ENCODE measurements around the gene ANKH.

DNA sequence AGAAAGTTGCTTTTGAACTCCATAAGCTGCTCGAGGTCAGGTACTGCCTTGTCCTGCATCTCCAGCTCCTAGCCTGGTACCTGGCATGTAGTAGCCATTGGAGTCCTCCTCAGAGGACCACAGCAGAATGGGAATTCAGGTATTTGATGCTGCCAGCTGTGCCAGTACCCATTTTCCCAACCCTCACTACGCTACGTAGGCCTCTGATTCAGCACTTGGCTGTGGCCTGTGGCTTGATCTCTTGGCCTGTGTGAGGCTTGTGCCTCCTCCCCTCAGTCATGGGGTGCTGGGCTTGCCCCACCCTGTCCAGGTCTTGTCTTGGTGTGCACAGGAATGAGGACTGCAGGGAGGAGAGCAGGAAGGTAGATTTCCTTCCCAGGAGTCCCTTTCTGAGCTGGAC, 195.3 kb downstream of the ANKH start:
- TF ChIP-seq, protein P1, sequence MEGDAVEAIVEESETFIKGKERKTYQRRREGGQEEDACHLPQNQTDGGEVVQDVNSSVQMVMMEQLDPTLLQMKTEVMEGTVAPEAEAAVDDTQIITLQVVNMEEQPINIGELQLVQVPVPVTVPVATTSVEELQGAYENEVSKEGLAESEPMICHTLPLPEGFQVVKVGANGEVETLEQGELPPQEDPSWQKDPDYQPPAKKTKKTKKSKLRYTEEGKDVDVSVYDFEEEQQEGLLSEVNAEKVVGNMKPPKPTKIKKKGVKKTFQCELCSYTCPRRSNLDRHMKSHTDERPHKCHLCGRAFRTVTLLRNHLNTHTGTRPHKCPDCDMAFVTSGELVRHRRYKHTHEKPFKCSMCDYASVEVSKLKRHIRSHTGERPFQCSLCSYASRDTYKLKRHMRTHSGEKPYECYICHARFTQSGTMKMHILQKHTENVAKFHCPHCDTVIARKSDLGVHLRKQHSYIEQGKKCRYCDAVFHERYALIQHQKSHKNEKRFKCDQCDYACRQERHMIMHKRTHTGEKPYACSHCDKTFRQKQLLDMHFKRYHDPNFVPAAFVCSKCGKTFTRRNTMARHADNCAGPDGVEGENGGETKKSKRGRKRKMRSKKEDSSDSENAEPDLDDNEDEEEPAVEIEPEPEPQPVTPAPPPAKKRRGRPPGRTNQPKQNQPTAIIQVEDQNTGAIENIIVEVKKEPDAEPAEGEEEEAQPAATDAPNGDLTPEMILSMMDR (IDR thresholded peaks at IDR 0.05; ENCODE audit: borderline replicate concordance, extremely low read depth, low read length, poor library complexity, severe bottlenecking) = no peak
- no peak for TF ChIP-seq EZH2 (IDR thresholded peaks at IDR 0.05; ENCODE audit: borderline replicate concordance, low read depth, low read length, severe bottlenecking)

All from DND-41 (cell line).